Measurements from ENCODE around the gene HMGCS1. TPM values are rescaled to one million over a fixed set of nuclear protein-coding genes. Genes with fewer than 3 reads are reported as not detected.
"Not testable (repeated sequence)": the region's sequence is repeated elsewhere in the genome, so short reads cannot be mapped to it uniquely, and the experiment has no call there.

HMGCS1 gene
- total and polyA plus RNA-seq, 2 of the 4 experiments (the other 2 are of a cell fraction), result 27.5 to 30.6 TPM

GRCh38 chr5:43268188-43268820 lies 44.9 kb downstream of the HMGCS1 start:
- TF ChIP-seq CHD1 (IDR thresholded peaks at IDR 0.05; ENCODE audit: low read depth, low read length) (no peak), MAFK (IDR thresholded peaks at IDR 0.05; ENCODE audit: low read depth, low read length) (no peak), POLR2A (IDR thresholded peaks at IDR 0.05; ENCODE audit: low read depth, low read length) (no peak), CTCF (conservative IDR thresholded peaks at IDR 0.05; ENCODE audit: low read depth, low read length) (no peak)
- no peak for ATAC-seq (ENCODE audit: low read depth)

DNA sequence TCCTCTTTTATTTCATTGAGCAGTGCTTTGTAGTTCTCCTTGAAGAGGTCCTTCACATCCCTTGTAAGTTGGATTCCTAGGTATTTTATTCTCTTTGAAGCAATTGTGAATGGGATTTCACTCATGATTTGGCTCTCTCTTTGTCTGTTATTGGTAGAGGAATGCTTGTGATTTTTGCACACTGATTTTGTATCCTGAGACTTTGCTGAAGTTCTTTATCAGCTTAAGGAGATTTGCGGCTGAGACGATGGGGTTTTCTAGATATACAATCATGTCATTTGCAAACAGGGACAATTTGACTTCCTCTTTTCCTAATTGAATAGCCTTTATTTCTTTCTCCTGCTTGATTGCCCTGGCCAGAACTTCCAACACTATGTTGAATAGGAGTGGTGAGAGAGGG lies 50.9 kb downstream of the HMGCS1 start:
- ATAC-seq (ENCODE audit: low read depth); H4K8ac ChIP-seq (ENCODE audit: low read depth in 2 of 2, low read length in 2 of 2); POLR2A ChIA-PET (ENCODE audit: unreplicated experiment); H3K27me3 ChIP-seq (ENCODE audit: control insufficient read depth, insufficient read depth, low read length); H3K4me3 ChIP-seq (ENCODE audit: insufficient read depth, low read depth, low read length); H3K4me2 ChIP-seq (ENCODE audit: low read depth, low read length); H3K36me3 ChIP-seq (ENCODE audit: control insufficient read depth, insufficient read depth, low read length); DNase-seq; H4K20me1 ChIP-seq (ENCODE audit: insufficient read depth, low read length); intact Hi-C loops (cut with micrococcal nuclease); H3K4ac ChIP-seq (ENCODE audit: low read depth, low read length); BruUV-seq (replicated peaks); H2BK15ac ChIP-seq (ENCODE audit: low read depth, low read length); H2BK120ac ChIP-seq (ENCODE audit: low read depth, low read length); H2AK9ac ChIP-seq (replicated peaks; ENCODE audit: low read depth, low read length, poor library complexity); H3K79me1 ChIP-seq (ENCODE audit: low read depth in 1 of 2, low read length in 2 of 2); H3K9ac ChIP-seq (ENCODE audit: low read depth, low read length); dilution Hi-C loops (cut with HindIII; ENCODE audit: low sequenced_read_pairs, unreplicated experiment); H2AFZ ChIP-seq (replicated peaks; ENCODE audit: low read length, poor library complexity); H3K18ac ChIP-seq (ENCODE audit: low read depth, low read length); H3K9me1 ChIP-seq (ENCODE audit: insufficient read depth, low read length); H3K56ac ChIP-seq (ENCODE audit: extremely low read depth, insufficient read depth, low read length); H4K5ac ChIP-seq (ENCODE audit: low read depth, low read length); H2BK20ac ChIP-seq (ENCODE audit: low read depth, low read length); H2BK5ac ChIP-seq (ENCODE audit: low read depth, low read length, poor library complexity, severe bottlenecking); H3K14ac ChIP-seq (replicated peaks; ENCODE audit: low read depth, low read length); H3K23ac ChIP-seq (ENCODE audit: low read depth, low read length); H3K27ac ChIP-seq (ENCODE audit: insufficient read depth, low read length); H2AK5ac ChIP-seq (ENCODE audit: low read depth, low read length); H3K9me3 ChIP-seq (ENCODE audit: control insufficient read depth, insufficient read depth, low read length); H3K4me1 ChIP-seq (ENCODE audit: control insufficient read depth, insufficient read depth, low read length); H4K91ac ChIP-seq (ENCODE audit: insufficient read depth, low read depth, low read length); in situ Hi-C loops (cut with MboI; ENCODE audit: low sequenced_read_pairs); CTCF ChIA-PET: not testable (repeated sequence)
- WGBS, 2 experiments (ENCODE audit: extremely low coverage in 2 of 2, insufficient read length in 1 of 2), result 100% methylated on average over 2 of the region's 2 CpGs; no CpG with 5 or more reads in 1 of the 2 experiments

More at GRCh38 chr5:43268188-43268820, 44.9 kb downstream of the HMGCS1 start:
- H3K9me3 ChIP-seq (ENCODE audit: control insufficient read depth, insufficient read depth, low read length), result no peaks in the 10 kb centered on the region
- no peak overlapping the region for H2BK15ac ChIP-seq (ENCODE audit: low read depth, low read length)
- WGBS, 2 experiments (ENCODE audit: extremely low coverage in 2 of 2, insufficient read length in 1 of 2), result no CpG with 5 or more reads among the region's 1 CpG
- no peaks in the 10 kb centered on the region for H4K20me1 ChIP-seq (ENCODE audit: insufficient read depth, low read length)
- no peak overlapping the region for H3K23ac ChIP-seq (ENCODE audit: low read depth, low read length)
- ChIA-PET POLR2A (ENCODE audit: unreplicated experiment) (no interaction called here), CTCF (no interaction called here)
- in situ Hi-C loops (cut with MboI; ENCODE audit: low sequenced_read_pairs), result no loop called here
- no peak for DNase-seq
- no peak overlapping the region for H2AFZ ChIP-seq (replicated peaks; ENCODE audit: low read length, poor library complexity)
- H3K79me1 ChIP-seq (ENCODE audit: low read depth in 1 of 2, low read length in 2 of 2), result no peaks in the 10 kb centered on the region
- peaks cover 5% of the 10 kb centered on the region; the same call in 1 of the 2 replicates for H3K27me3 ChIP-seq (ENCODE audit: control insufficient read depth, insufficient read depth, low read length)
- no peak overlapping the region for H2AK9ac ChIP-seq (replicated peaks; ENCODE audit: low read depth, low read length, poor library complexity)
- no peak overlapping the region for H3K9ac ChIP-seq (ENCODE audit: low read depth, low read length)
- no peak overlapping the region for H4K5ac ChIP-seq (ENCODE audit: low read depth, low read length)
- BruUV-seq (replicated peaks), result no TSS peak
- dilution Hi-C loops (cut with HindIII; ENCODE audit: low sequenced_read_pairs, unreplicated experiment), result no loop called here
- H2BK5ac ChIP-seq (ENCODE audit: low read depth, low read length, poor library complexity, severe bottlenecking), result no peak overlapping the region
- H3K4me1 ChIP-seq (ENCODE audit: control insufficient read depth, insufficient read depth, low read length), result no peaks in the 10 kb centered on the region
- H3K14ac ChIP-seq (replicated peaks; ENCODE audit: low read depth, low read length), result no peak overlapping the region
- H3K9me1 ChIP-seq (ENCODE audit: insufficient read depth, low read length), result no peaks in the 10 kb centered on the region
- H3K18ac ChIP-seq (ENCODE audit: low read depth, low read length), result no peak overlapping the region
- no peaks in the 10 kb centered on the region for H3K36me3 ChIP-seq (ENCODE audit: control insufficient read depth, insufficient read depth, low read length)
- H2BK120ac ChIP-seq (ENCODE audit: low read depth, low read length), result no peak overlapping the region
- H2BK20ac ChIP-seq (ENCODE audit: low read depth, low read length), result no peak overlapping the region
- H3K56ac ChIP-seq (ENCODE audit: extremely low read depth, insufficient read depth, low read length), result no peak overlapping the region
- intact Hi-C loops (cut with micrococcal nuclease), result no loop called here
- H3K4me2 ChIP-seq (ENCODE audit: low read depth, low read length), result no peak overlapping the region
- H4K91ac ChIP-seq (ENCODE audit: insufficient read depth, low read depth, low read length), result no peak overlapping the region
- H3K4ac ChIP-seq (ENCODE audit: low read depth, low read length), result no peak overlapping the region
- H4K8ac ChIP-seq (ENCODE audit: low read depth in 2 of 2, low read length in 2 of 2), result no peak overlapping the region
- no peak overlapping the region for H3K27ac ChIP-seq (ENCODE audit: insufficient read depth, low read length)
- H2AK5ac ChIP-seq (ENCODE audit: low read depth, low read length), result no peak overlapping the region
- H3K4me3 ChIP-seq (ENCODE audit: insufficient read depth, low read depth, low read length), result no peak overlapping the region
